Umbilical cord (tissue), 2 donors: ENCODE data around the gene CHST3. TPM values are rescaled to one million over a fixed set of nuclear protein-coding genes. Genes with fewer than 3 reads are reported as not detected.

Experiments used
- DNase-seq: peaks from one replicate; pipeline ENCODE4 v3.0.0-alpha.2; 2015; ENCODE audit warnings: low spot score
- total RNA-seq: library from RNA; depleted of rRNA; stranded (reverse); fragments of >200 nt; gene quantifications from one replicate; pipeline ENCODE4 v1.2.3, GENCODE V29; 2014; ENCODE audit warnings: low replicate concordance; ENCODE audit not compliant: insufficient read depth

Gene CHST3
- total RNA-seq, 1 donor from 2014 or later: 30.8 TPM

DNA sequence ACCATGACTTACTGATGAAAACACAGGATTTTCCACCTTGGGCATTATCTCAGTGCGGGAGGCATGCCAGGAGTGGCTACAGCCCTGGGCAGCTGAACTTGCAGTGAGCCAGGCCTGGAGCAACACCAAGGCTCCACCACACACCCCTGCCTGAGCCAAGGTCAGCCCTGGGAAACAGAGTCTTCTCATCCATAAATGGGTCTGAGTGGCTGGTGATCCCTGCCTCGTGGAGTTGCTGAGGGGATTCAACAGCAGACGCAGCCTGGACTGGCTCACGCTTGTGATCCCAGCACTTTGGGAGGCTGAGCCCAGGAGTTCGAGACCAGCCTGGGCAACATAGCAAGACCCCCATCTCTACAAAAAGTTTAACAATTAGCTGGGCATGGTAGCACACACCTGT is 91.9 kb downstream of the CHST3 start:
- no peak for DNase-seq

- DNase-seq: no peak
These were observed 92.9 kb downstream of the CHST3 start for GRCh38 chr10:72056932-72057751.

DNA sequence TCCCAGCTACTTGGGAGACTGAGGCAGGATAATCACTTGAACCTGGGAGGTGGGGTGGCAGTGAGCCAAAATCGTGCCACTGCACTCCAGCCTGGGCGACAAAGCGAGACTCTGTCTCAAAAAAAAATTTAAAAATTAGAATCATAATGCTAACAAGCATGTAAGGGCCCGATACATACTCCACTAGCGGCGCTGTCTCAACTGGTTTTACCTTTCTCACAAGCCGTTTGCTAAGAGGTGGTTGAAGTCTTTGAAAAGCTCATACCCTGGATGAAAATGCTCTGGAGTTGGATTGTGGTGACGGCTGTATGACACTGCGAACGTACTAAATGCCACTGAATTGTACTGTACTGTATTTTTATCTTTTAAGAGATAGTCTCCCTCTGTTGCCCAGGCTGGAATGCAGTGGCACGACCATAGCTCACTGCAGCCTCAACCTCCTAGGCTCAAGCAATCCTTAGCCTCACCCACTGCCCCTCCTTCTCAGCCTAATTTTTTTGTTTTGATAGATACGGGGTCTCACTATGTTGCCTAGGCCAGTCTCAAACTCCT is 94.2 kb downstream of the CHST3 start:
- no peak for DNase-seq

DNA sequence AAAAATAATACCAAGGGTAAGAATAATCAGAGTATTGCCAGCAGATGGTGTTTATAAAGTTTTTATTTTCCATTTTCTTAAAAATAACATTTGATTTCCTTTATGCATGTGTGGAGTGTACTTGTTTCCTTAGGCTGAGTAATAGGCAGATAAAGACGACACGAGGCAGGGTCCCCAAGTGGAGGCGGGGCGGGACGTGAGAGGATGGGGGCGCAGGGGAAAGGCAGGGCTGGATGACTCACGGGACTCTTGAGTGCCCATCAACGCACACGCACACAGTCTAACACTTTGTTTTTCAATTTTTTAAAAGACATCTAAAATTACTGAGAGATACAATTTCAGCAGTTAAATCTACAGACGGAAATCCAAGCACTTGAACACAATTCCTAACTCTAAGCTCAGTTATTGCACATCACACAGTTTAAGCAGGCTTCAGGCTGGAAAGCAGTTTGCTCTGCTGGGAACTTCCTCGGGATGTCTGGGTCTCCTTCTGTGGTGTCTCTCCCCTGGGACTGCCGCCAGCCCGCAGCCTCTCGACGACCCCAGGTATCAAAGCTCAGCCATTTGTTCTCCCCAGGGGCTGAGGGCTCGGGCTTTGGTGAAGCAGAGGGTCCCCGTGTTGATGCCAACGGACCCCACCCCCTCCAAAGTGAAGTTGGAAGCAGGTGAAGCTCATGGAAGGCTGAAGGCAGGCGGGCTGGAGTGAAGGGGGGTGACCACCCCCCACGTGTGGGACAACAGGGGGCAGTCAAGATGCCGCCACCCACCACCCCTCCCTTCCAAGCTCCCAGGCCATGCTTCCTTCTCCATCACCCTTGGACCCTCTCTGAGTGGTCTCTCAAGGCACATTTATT is 95.0 kb downstream of the CHST3 start:
- no peak for DNase-seq

GRCh38 chr10:72059843-72060822 is 95.9 kb downstream of the CHST3 start:
- DNase-seq: no peak

- no peak for DNase-seq
These were observed 97.3 kb downstream of the CHST3 start for GRCh38 chr10:72061491-72061890.

DNA sequence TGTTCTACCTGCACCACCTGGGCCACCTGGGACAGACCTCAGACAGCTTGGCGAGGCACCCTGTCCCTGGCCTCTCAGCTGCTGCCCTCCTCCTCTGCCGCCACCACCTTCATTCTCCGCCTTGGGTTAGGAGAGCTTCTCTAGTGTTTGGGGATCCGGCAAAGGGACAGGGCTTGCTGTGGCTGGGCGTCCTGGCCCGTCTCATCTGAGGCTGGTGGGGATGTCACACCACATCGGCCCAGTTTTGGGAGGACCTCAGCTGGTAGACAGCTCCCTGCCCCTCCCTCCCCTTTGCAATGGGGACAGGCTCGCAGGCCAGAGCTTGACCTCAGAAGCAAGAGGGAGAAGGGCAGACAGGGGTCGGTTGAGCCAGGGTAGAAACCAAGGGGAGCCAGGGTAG is 97.7 kb downstream of the CHST3 start:
- no peak for DNase-seq

DNA sequence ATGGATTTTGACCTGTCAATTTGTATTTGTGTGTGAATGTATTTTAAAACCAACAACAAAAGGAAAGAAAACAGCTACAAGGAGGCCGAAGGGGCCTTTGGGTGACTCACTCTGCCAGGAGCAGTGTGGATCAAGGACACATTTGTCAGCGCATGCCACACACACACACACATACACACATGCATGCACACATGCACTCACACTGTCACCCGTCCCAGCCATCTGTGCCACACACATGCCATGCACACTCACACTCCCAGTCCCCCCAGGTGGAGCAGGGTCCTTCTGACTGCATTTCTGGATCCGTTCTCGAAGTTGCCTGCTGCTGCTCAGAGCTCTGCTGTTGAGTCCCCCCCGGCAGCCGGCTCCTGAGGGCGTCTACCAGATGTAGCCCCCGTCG is 98.2 kb downstream of the CHST3 start:
- no peak for DNase-seq

Other genes starting within 250 kb of the CHST3 start
- 0.48 TPM for gene C10orf105, start 244.6 kb upstream of the CHST3 start, total RNA-seq
- 19.0 TPM for gene VSIR, start 190.9 kb upstream of the CHST3 start, total RNA-seq
- 417 TPM for gene PSAP, start 113.1 kb upstream of the CHST3 start, total RNA-seq
- 0.24 TPM for gene SPOCK2, start 124.2 kb downstream of the CHST3 start, total RNA-seq